Osteoblast (primary cell): ENCODE results near the gene RCCD1. TPM values are rescaled to one million over a fixed set of nuclear protein-coding genes. Genes with fewer than 3 reads are reported as not detected.

Experiments used
- DNase-seq: peaks from one replicate; pipeline ENCODE4 v3.0.0; 2011; ENCODE audit warnings: low spot score, mixed read lengths; ENCODE audit not compliant: insufficient read length; ENCODE audit errors: missing footprints
- H2AFZ ChIP-seq: 2 replicates; pipeline ENCODE4 v1.6.0; 2011; ENCODE audit warnings: mild to moderate bottlenecking, low read length
- H3K27ac ChIP-seq: 2 replicates; pipeline ENCODE4 v1.5.1; 2011; ENCODE audit warnings: mild to moderate bottlenecking, low read depth, low read length, moderate library complexity
- H3K27me3 ChIP-seq: 2 replicates; pipeline ENCODE4 v1.6.0; 2012; ENCODE audit warnings: mild to moderate bottlenecking, control low read depth, inconsistent platforms, low read length, moderate library complexity; ENCODE audit not compliant: insufficient read depth
- H3K36me3 ChIP-seq: 2 replicates; pipeline ENCODE4 v1.5.1; 2011; ENCODE audit warnings: mild to moderate bottlenecking, low read length, control low read depth, moderate library complexity; ENCODE audit not compliant: insufficient read depth
- H3K4me1 ChIP-seq: 2 replicates; pipeline ENCODE4 v1.5.1; 2011; ENCODE audit warnings: mild to moderate bottlenecking, low read length, control low read depth, moderate library complexity; ENCODE audit not compliant: insufficient read depth
- H3K4me2 ChIP-seq: 2 replicates; pipeline ENCODE4 v1.6.0; 2011; ENCODE audit warnings: mild to moderate bottlenecking, low read length; ENCODE audit not compliant: insufficient read depth
- H3K4me3 ChIP-seq: fragments of 200-600 bp; sonication (generic); 3 replicates; pipeline ENCODE4 v1.5.1; 2012; ENCODE audit warnings: mild to moderate bottlenecking, low read length, inconsistent platforms; ENCODE audit not compliant: insufficient read depth
- H3K79me2 ChIP-seq: 2 replicates; pipeline ENCODE4 v1.6.0; 2012; ENCODE audit warnings: mild to moderate bottlenecking, low read length, control low read depth, inconsistent platforms; ENCODE audit not compliant: insufficient read depth
- H3K9me3 ChIP-seq: 2 replicates; pipeline ENCODE4 v1.5.1; 2011; ENCODE audit warnings: low read depth, low read length, control low read depth
- H4K20me1 ChIP-seq: 2 replicates; pipeline ENCODE4 v1.6.0; 2012; ENCODE audit warnings: mild to moderate bottlenecking, low read length, control low read depth; ENCODE audit not compliant: insufficient read depth
- CTCF ChIP-seq: IDR thresholded peaks from 2 replicates; pipeline ENCODE4 v1.5.1; 2011; ENCODE audit warnings: mild to moderate bottlenecking, low read depth, low read length, moderate library complexity; ENCODE audit errors: extremely low read depth
- total RNA-seq: library from RNA; depleted of rRNA; stranded (reverse); fragments of >200 nt; gene quantifications from 2 replicates; pipeline ENCODE4 v1.2.3, GENCODE V29; 2012

RCCD1 gene
- total RNA-seq, 1 donor = 11.2 TPM

DNA sequence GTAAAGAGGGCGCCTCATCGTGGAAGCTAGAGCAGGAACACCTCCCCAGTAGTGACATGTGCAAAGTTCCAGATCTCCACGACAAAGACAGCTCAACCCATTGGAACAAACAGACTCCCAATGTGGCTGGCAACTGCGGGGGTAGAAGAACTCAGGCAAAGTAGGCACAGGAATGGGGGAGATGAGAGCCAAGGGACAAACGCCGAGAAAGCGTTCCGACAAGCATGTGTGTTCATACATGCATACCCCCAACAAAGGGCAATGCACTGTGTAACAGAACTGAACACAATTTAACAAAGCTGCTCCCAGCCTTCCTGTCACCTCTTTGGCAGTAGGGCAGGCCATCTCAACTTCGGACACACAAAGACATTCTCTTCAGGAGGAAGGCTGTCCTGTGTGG lies 11.6 kb downstream of the RCCD1 start:
- Histone ChIP-seq H3K4me1 (no peaks in the 10 kb centered on the region), H3K79me2 (peaks cover 14% of the 10 kb centered on the region), H2AFZ (no peak overlapping the region), H3K4me3 (no peak overlapping the region), H3K27me3 (no peaks in the 10 kb centered on the region), H3K27ac (no peak overlapping the region), H4K20me1 (no peaks in the 10 kb centered on the region), H3K9me3 (no peaks in the 10 kb centered on the region), H3K36me3 (peaks cover 58% of the 10 kb centered on the region), H3K4me2 (no peak overlapping the region)
- no peak for TF ChIP-seq CTCF
- DNase-seq = no peak

DNA sequence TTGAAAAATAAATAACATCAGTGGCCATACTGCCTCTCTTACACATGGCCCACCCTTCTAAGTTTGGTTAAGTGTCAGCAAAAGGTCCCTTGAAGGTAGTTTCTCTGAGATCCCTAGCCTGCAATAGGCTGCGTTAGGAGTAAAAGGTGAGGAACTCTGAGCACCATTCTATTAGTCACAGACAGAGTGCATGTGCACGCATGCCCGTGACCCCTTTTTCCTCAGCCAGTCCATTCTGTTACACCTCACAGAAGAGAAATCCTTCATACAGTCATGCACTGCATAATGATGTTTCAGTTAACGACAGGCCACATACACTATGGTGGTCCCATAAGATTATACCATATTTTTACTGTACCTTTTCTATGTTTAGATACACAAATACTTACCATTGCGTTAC lies 12.5 kb downstream of the RCCD1 start:
- TF ChIP-seq CTCF = no peak
- H4K20me1 ChIP-seq = no peaks in the 10 kb centered on the region
- no peak overlapping the region for H3K4me3 ChIP-seq
- H3K79me2 ChIP-seq = peaks cover 11% of the 10 kb centered on the region
- DNase-seq = no peak
- H2AFZ ChIP-seq = no peak overlapping the region
- H3K27ac ChIP-seq = no peak overlapping the region
- H3K9me3 ChIP-seq = no peaks in the 10 kb centered on the region
- no peaks in the 10 kb centered on the region for H3K4me1 ChIP-seq
- peaks cover 49% of the 10 kb centered on the region for H3K36me3 ChIP-seq
- no peak overlapping the region for H3K4me2 ChIP-seq
- no peaks in the 10 kb centered on the region for H3K27me3 ChIP-seq

- Histone ChIP-seq H3K27ac (no peak overlapping the region), H4K20me1 (no peaks in the 10 kb centered on the region), H2AFZ (no peak overlapping the region), H3K27me3 (no peaks in the 10 kb centered on the region), H3K36me3 (peaks cover 49% of the 10 kb centered on the region), H3K4me1 (no peaks in the 10 kb centered on the region), H3K4me3 (no peak overlapping the region), H3K4me2 (no peak overlapping the region), H3K9me3 (no peaks in the 10 kb centered on the region), H3K79me2 (peaks cover 8% of the 10 kb centered on the region)
- no peak for DNase-seq
- TF ChIP-seq CTCF = no peak
Observed at GRCh38 chr15:90968434-90968833, 13.8 kb downstream of the RCCD1 start.

DNA sequence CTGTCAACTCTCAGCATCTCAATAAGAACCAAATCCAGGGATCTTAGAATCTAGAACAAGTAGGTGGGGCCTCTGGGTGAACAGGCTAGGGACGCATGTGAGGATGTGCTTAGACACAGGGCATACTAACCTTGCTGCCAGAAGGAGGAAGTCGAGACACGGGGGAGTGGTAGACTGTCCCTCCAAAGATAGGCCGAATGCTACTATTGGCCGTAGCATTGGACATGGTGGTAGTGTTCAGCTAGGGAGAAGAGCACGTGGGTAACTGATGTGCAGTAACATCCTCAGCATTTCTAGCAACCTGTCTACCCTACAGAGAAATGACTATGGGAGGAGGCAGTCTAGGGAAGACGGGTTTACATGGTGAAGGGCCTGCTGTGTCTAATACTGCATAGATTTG lies 15.6 kb downstream of the RCCD1 start:
- Histone ChIP-seq H2AFZ (no peak overlapping the region), H3K27ac (no peak overlapping the region), H3K36me3 (peaks cover 50% of the 10 kb centered on the region), H3K4me1 (no peaks in the 10 kb centered on the region), H3K79me2 (peaks cover 2% of the 10 kb centered on the region), H3K4me3 (no peak overlapping the region), H4K20me1 (no peaks in the 10 kb centered on the region), H3K9me3 (no peaks in the 10 kb centered on the region), H3K4me2 (no peak overlapping the region), H3K27me3 (no peaks in the 10 kb centered on the region)
- TF ChIP-seq CTCF = no peak
- no peak for DNase-seq
